ENCODE measurements around the gene UBE2E2.

Gene UBE2E2

GRCh38 chr3:23185861-23186260, 17.3 kb upstream of the UBE2E2 start:
- Histone ChIP-seq H3K36me3 (ENCODE audit: insufficient read depth, low read length) (no peaks in the 10 kb centered on the region), H3K4me2 (ENCODE audit: low read length) (no peak overlapping the region), H3K9me2 (ENCODE audit: low read depth, low read length) (no peaks in the 10 kb centered on the region), H3K9ac (ENCODE audit: low read length) (no peak overlapping the region), H3K79me2 (ENCODE audit: insufficient read depth, low read length) (no peaks in the 10 kb centered on the region), H3K27me3 (ENCODE audit: insufficient read depth, low read length) (no peaks in the 10 kb centered on the region; the same call in 1 of the 2 replicates), H3K4me3 (ENCODE audit: low read depth, low read length, poor library complexity, severe bottlenecking) (no peak overlapping the region), H4K20me1 (ENCODE audit: insufficient read depth, low read length) (no peaks in the 10 kb centered on the region), H3K27ac (ENCODE audit: low read depth, low read length, poor library complexity, severe bottlenecking) (no peak overlapping the region), H3K4me1 (ENCODE audit: insufficient read depth, low read length, severe bottlenecking) (no peaks in the 10 kb centered on the region), H3F3A (ENCODE audit: insufficient read depth, low read length) (no peaks in the 10 kb centered on the region), H2AFZ (ENCODE audit: low read length) (no peak overlapping the region), H3K9me3 (ENCODE audit: low read length) (no peaks in the 10 kb centered on the region)
- no peak for TF ChIP-seq CTCF (IDR thresholded peaks at IDR 0.05; ENCODE audit: low read length)
- no peak for TF ChIP-seq EZH2 (IDR thresholded peaks at IDR 0.05; ENCODE audit: borderline replicate concordance, low read length)

- no peak overlapping the region for H3K4me3 ChIP-seq (ENCODE audit: low read depth, low read length, poor library complexity, severe bottlenecking)
- H3K9me2 ChIP-seq (ENCODE audit: low read depth, low read length): no peaks in the 10 kb centered on the region
- no peak for TF ChIP-seq CTCF (IDR thresholded peaks at IDR 0.05; ENCODE audit: low read length)
- no peak for TF ChIP-seq EZH2 (IDR thresholded peaks at IDR 0.05; ENCODE audit: borderline replicate concordance, low read length)
- H3K27ac ChIP-seq (ENCODE audit: low read depth, low read length, poor library complexity, severe bottlenecking): no peak overlapping the region
- H3K4me2 ChIP-seq (ENCODE audit: low read length): no peak overlapping the region
- H3K79me2 ChIP-seq (ENCODE audit: insufficient read depth, low read length): no peaks in the 10 kb centered on the region
- H3K4me1 ChIP-seq (ENCODE audit: insufficient read depth, low read length, severe bottlenecking): no peaks in the 10 kb centered on the region
- H3K27me3 ChIP-seq (ENCODE audit: insufficient read depth, low read length): no peaks in the 10 kb centered on the region; the same call in 1 of the 2 replicates
- H4K20me1 ChIP-seq (ENCODE audit: insufficient read depth, low read length): no peaks in the 10 kb centered on the region
- no peaks in the 10 kb centered on the region for H3F3A ChIP-seq (ENCODE audit: insufficient read depth, low read length)
- no peaks in the 10 kb centered on the region for H3K36me3 ChIP-seq (ENCODE audit: insufficient read depth, low read length)
- no peak overlapping the region for H2AFZ ChIP-seq (ENCODE audit: low read length)
- H3K9me3 ChIP-seq (ENCODE audit: low read length): no peaks in the 10 kb centered on the region
- H3K9ac ChIP-seq (ENCODE audit: low read length): no peak overlapping the region
Measured at GRCh38 chr3:23189187-23189586, 13.9 kb upstream of the UBE2E2 start.

- TF ChIP-seq CTCF (IDR thresholded peaks at IDR 0.05; ENCODE audit: low read length): no peak
- no peak for TF ChIP-seq EZH2 (IDR thresholded peaks at IDR 0.05; ENCODE audit: borderline replicate concordance, low read length)
- no peak overlapping the region for H3K9ac ChIP-seq (ENCODE audit: low read length)
- no peak overlapping the region for H3K27ac ChIP-seq (ENCODE audit: low read depth, low read length, poor library complexity, severe bottlenecking)
- no peak overlapping the region for H3K4me2 ChIP-seq (ENCODE audit: low read length)
- H3K4me3 ChIP-seq (ENCODE audit: low read depth, low read length, poor library complexity, severe bottlenecking): no peak overlapping the region
- H4K20me1 ChIP-seq (ENCODE audit: insufficient read depth, low read length): no peaks in the 10 kb centered on the region
- H3K4me1 ChIP-seq (ENCODE audit: insufficient read depth, low read length, severe bottlenecking): no peaks in the 10 kb centered on the region
- H2AFZ ChIP-seq (ENCODE audit: low read length): no peak overlapping the region
- H3K27me3 ChIP-seq (ENCODE audit: insufficient read depth, low read length): no peaks in the 10 kb centered on the region
- no peaks in the 10 kb centered on the region for H3K79me2 ChIP-seq (ENCODE audit: insufficient read depth, low read length)
- no peaks in the 10 kb centered on the region for H3K36me3 ChIP-seq (ENCODE audit: insufficient read depth, low read length)
- H3F3A ChIP-seq (ENCODE audit: insufficient read depth, low read length): no peaks in the 10 kb centered on the region
- H3K9me2 ChIP-seq (ENCODE audit: low read depth, low read length): no peaks in the 10 kb centered on the region
- H3K9me3 ChIP-seq (ENCODE audit: low read length): no peaks in the 10 kb centered on the region
Measured at GRCh38 chr3:23192816-23193215, 10.3 kb upstream of the UBE2E2 start.
